Hematopoietic multipotent progenitor cell treated with erythropoietin and hydrocortisone succinate and interleukin-3 and kit ligand, for 4 days (in vitro differentiated cells): ENCODE results near the gene WNT5A.

Experiments used
- DNase-seq: peaks from one replicate; pipeline ENCODE4 v3.0.0-alpha.2; 2015

Gene WNT5A

DNA sequence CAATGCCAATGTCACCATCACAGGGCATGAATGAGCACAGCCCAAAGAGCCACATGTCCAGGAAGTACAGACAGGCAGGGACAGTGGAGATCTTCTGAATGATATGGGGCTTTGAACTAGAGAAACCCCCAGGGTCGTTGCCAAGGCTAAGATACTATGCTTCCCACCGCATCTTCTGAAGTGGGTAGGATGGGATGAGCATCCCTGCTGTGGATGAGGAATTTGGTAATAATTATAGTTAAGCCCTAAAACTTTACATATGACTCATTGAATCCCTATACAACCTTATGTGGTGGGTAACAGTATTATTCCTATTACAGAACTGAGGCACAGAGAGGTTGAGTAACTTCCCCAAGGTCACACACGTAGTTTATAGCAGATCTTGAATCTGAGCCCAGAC, 44.2 kb downstream of the WNT5A start:
- no peak for DNase-seq

DNA sequence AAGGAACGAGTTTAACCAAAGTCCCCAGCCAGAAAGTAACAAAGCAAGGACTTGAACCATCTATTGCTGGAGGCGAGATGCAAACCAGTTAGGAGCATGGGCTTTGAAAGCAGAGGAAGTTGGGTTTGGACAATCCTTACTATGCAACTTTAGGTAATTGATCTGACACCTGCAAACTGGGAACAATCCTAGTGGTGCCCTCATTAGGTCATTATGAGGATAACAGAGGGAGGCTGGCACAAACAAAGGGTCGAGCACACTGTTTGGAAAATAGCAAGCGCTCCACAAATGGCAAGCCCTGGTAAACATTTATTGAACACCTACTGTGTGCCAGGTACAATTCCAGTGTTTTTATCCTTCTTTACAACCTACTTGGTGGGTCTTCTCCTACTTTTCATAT, 45.6 kb downstream of the WNT5A start:
- DNase-seq: no peak

DNA sequence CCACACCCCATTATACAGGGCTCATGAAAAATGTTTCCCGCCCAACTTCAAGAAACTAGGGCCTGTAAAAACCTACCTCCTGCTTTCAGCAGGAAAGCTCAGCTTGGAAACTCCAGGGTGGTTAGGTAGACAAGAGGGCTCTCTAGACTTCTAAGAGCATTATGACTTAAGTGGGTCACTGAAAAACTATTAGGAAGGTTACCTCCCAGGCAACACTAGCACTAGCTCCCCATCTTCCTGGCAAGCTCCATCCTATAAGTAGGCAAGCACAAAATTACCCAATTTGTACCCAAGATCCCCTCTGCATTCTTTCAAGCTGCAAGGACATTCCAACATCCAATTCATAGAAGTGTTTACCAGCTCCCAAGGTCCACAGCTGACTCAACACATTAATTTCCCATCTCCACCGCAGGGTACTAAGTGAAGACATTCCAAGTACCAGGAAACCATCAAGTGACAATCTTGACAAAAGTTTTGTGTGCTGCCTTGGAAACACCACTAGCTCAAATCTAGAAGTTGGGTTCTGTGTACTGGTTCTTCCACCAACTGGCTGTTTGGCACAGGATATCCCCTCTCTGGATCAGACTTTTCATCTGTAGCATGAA, 46.9 kb downstream of the WNT5A start:
- no peak for DNase-seq

DNA sequence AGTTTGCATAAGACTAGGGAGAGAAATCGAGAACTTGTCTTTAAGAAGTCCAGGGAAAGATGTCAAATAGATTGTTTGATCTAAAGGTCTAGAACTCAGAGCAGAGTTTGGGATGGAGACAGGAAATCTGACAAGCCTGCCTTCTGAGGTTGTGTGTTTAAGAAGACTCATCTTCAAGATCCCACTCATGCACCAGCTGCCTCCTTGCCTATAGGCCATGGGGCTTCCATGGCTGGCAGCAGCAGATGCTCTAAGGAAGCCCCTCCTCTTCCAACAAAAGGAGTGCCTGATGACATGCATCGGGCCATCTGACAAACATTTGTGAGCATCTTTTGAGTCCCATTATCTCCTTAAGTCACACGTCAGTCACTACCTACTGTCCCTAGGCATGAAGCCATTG, 47.4 kb downstream of the WNT5A start:
- no peak for DNase-seq

DNA sequence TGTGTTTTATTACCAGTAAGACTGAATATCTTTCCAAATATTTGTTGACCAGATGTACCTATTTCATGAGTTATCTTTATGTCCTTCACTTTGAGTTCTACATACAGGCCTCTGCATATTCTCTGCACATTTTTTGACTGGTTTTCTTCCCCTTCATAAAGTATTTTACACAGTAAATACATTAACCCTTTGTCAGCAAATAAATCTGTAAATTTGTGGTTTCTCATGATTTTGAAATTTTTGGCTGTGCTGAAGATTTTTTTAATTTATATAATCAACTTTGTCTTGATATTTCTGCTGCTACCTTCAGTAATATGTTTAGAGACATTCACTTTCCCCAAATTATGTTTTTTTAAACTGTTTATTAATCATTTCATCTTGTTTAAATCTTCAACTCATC, 50.5 kb downstream of the WNT5A start:
- DNase-seq: no peak

DNA sequence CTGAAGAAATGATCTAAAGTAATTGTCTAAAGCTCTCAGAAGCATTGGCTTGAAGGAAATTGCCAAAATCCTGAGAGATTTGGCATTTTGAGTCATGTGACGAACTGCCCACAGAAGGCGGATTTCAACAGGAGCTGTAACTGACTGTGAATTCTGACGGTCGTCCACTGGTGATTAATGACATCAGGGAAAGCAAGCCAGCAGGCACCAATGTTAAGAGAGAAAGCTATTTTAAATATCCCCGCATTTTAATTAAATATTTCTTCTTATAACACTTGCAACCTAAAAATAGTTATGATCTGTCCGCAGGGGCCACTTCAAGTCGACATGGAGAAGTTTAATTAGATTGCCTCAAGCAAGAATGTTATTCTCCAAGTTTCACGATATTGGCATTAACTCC, 51.6 kb downstream of the WNT5A start:
- DNase-seq: no peak

DNA sequence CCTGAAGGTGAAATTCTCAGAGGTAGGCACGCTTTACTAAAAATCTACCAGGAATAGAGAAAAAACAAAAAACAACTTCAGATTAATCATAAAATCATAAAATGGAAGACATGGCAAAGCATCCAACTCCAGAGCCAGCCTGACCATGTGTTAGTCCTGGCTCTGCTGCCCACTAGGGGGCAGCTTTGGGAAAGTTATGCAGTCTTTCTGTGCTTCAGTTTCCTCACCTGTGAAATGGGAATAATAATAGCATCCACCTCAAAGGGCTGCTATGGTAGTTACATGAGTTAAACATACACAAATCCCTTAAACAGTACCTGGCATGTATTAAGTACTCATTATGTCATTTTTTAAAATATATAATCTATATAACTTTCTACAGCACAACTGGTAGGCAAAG, 52.3 kb downstream of the WNT5A start:
- peak; percentile 51 for DNase-seq

DNA sequence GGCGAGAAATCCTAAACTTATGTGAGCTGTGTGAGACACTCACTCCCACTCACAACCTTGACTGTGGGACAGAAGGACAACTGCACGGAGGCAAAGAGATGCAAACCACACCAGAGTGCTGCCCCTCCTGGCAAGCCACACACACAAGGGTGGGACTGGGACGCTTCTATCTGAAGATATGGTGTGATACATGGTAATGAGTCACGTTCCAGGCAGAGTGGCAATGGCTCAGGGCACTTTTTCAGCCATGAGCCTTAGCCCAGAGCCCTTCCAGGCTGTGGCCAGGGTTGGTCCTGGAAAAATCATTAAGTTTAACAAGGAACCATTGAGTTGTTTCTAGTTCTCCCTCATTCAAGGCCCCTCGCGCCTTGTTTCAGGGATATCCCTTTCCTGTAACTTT, 56.1 kb downstream of the WNT5A start:
- DNase-seq: no peak

DNA sequence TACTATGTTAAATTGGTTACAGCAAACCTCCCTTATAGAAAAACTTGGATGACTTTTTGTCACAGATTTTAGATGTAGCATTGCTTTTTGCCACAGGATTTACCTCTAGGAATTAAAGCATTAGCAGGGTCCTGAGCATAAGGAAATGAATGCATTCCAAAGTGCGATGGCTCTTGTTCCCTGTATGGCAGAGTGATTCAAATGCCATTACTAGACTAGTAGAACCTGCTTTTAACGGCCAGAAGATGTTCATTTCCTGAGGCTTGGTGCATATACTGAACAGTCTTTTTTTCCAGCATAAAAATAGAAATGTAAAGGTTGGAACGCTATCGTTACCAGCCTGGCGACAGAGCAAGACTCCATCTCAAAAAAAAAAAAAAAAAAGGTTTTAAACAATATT, 59.4 kb downstream of the WNT5A start:
- no peak for DNase-seq

DNA sequence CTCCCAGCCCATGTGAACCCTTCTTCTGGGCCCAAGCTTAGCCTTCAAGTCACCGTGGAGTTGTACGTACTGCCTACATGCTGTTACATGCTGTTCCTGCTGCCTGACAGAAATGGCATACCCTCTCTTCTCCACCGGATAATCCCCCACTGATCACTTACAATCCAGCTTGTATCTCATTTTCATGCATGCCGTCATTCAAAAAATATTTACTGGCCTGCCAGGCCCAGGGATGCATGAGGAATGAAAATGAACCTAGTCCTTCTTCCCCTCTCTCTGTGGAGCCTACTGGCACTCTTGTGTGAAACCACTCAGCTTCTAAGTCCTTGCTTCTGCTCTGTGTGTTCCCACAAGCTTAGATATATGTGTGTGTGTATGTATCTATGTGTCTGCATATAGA, 60.6 kb downstream of the WNT5A start:
- DNase-seq: no peak

DNA sequence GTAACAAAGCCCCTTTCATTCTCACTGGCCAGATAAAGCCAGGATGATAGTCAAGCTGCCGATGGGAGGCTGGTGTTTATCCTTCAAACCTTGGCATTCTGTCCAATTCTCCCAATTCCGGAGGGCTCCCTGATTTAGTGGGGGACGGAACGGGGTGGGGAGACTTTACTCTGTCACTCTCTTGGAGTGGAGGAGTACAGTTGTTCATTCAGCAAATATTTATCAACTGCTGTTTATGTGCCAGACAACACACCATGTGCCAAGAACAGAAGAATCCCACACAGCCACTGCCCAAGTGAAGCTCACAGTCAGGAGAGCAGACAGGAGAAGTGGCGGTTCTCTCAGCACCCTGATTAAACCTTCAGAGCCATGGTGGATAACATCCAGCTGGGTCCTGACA, 63.3 kb downstream of the WNT5A start:
- DNase-seq: no peak

DNA sequence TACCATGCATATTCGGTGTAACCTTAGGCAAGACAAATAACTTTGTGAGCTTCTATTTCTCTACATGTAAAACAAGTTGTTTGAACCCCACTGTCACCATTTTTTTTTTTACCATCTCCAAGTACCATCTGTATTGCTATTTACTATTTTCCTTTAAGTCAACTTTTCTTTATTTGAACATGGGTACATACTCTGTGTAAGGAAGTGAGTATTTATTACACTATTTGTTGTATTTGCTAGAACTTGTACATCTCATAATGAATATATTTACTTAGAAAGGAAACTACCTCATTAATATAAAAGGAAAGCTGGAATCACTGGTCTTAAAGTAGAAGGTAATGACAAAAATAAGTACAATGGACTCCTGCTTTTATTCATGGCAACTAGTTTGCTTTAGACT, 69.9 kb downstream of the WNT5A start:
- DNase-seq: no peak

DNA sequence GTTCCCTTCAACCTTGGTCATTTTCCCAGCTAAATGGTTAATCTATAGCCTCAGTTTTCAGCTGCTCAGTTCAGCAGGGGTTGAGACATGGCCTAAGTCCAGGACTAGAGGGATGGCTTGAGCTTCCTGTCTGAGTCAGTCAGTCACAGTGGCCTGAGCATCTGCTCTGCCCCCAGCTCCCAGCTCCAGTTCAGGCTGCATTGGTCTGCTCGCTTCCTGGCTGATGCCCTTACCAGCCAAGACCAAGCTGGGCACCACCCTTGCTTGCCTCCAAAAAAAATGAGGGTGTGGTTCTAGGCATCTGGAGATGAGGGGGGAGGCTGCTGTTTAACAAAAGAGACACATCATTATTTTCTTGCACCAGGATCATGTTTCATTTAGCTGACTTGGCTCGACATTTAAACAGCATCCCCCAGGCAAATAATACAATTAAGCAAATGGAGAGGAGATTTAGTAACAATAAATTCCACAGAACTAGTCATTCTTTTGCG, 70.7 kb downstream of the WNT5A start:
- DNase-seq: no peak
